HK-2 (cell line): Measurements from ENCODE around the gene ECT2L.
"Not testable (repeated sequence)": the region's sequence is repeated elsewhere in the genome, so short reads cannot be mapped to it uniquely, and the experiment has no call there.

ENCODE experiments used
- DNase-seq: peaks from one replicate; pipeline ENCODE4 v3.0.0-alpha.2; 2018; ENCODE audit not compliant: unreplicated experiment

The ECT2L gene

GRCh38 chr6:138931660-138932059, 135.8 kb downstream of the ECT2L start:
- no peak for DNase-seq

- DNase-seq, result not testable (repeated sequence)
Measured at GRCh38 chr6:138936873-138937272, 141.0 kb downstream of the ECT2L start.

DNA sequence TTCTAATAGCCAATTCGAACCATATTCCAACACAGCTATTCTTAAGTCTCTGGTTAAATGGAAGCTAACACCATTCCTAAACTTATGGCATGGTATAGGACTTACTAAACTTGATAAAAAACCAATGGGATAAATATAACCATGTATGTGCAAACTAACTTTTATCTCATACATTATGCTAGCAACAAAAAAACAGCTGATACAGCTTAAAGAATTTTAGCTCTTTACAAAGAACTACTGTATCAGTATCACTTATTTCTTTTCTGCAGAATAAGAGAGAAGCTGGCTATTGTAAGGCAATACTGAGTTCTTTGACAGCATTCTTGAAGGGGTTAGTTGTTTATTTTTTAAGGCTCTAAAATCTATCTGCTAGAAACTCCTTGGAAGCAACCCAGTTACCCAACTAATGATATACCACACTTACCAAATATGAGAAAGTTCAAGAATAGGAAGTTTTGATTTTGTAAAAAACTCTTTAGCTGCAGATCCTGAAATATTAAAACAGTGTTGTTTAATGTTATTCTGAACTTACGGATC, 147.3 kb downstream of the ECT2L start:
- no peak for DNase-seq

DNA sequence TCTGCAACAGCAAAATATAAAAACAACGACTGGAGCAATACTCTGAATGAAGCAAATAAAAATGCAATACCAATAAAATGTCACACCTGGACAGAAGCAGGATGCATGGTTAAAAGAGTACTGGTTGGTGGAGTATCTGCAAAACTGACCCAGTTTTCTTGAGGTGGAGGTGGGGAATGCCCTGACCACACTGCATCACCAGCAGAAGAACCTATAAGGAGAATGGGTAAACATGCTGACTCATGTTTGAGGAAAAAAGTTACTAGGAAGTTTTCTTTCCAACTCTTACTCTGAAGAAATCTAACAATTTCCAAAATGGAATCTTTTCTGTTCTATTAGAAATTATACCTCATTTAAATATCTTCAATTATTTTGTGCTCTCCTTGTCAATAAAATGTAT, 148.5 kb downstream of the ECT2L start:
- DNase-seq, result peak; percentile 26

- no peak for DNase-seq
Measured at GRCh38 chr6:138945354-138945753, 149.5 kb downstream of the ECT2L start.

GRCh38 chr6:138948004-138948403, 152.1 kb downstream of the ECT2L start:
- DNase-seq, result no peak

DNA sequence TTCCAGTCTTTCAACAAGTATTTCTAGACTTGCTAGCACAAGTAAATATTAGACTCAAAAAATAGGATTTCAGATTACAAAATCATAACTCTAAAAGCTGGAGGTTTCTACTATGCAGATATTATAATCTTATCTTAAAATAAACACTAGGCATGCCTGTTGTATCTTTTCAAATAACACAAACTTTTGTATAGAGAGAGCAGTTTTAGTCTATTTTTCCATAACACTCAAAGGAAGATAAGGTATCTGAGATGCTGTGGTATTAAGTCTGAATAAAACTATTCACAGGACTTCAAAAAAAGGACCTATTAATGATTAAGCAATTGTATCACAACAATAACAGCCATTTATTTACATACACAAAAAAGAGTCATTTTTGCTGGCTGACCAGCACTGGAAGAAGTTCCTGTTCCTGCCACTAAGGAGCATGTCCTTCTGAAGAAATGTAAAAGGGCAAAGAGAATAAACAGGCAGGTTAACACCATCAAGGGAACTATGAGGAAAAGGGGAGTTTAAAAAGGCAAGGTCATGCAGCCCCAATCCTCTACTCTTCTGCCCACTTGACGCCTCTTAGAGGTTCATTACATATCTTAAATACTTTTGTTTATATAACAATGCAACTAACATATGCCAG, 152.8 kb downstream of the ECT2L start:
- DNase-seq, result no peak

DNA sequence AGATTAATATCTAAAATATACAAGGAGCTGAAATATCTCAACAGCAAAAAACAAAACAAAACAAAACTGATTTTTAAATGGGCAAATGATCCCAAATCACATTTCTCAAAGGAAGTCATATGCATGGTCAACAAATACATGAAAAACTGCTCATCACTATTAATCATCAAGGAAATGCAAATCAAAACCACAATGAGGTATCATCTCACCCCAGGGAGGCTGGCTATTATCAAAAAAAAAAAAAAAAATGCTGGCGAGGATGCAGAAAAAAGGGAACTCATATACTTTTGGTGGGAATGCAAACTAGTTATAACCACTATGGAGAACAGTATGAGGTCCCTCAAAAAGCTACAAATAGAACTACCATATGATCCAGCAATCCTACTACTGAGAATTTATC, 157.6 kb downstream of the ECT2L start:
- DNase-seq, result no peak
